ENCODE data around the gene KRTAP5-3. TPM values are rescaled to one million over a fixed set of nuclear protein-coding genes. Genes with fewer than 3 reads are reported as not detected.

The KRTAP5-3 gene
- total and polyA plus RNA-seq, 9 of the 15 experiments (the other 6 are each of a cell fraction or from before 2014, with no cell fraction given) = not detected

- intact Hi-C loops (cut with micrococcal nuclease) (no loop called here), in situ Hi-C loops (cut with MboI) (no loop called here)
- Histone ChIP-seq H3K79me2 (ENCODE audit: control insufficient read depth, insufficient read depth, low read length) (no peaks in the 10 kb centered on the region), H3K27me3 (ENCODE audit: control insufficient read depth in 2 of 2, insufficient read depth in 2 of 2, low read length in 2 of 2) (peaks cover 8 to 63% of the 10 kb centered on the region in 2 experiments; a peak in 4 of 5 replicates), H3K4me2 (ENCODE audit: insufficient read depth, low read length) (no peak overlapping the region), H3K36me3 (ENCODE audit: control insufficient read depth, insufficient read depth, low read length) (no peaks in the 10 kb centered on the region), H4K20me1 (replicated peaks; ENCODE audit: control insufficient read depth, insufficient read depth, low read length) (peaks cover 8% of the 10 kb centered on the region), H3K9ac (ENCODE audit: insufficient read depth in 1 of 2, low read depth in 2 of 2, low read length in 2 of 2) (no peak overlapping the region), H3K27ac (ENCODE audit: extremely low read depth, low read depth, low read length) (no peak overlapping the region), H3K4me3 (no peak overlapping the region), H3K9me3 (replicated peaks; ENCODE audit: control insufficient read depth, insufficient read depth, low read depth, low read length) (no peaks in the 10 kb centered on the region), H3K9me1 (ENCODE audit: control insufficient read depth, insufficient read depth, low read length) (no peaks in the 10 kb centered on the region), H2AFZ (ENCODE audit: low read depth, low read length) (no peak overlapping the region), H3K4me1 (replicated peaks in 1 of 2; ENCODE audit: control insufficient read depth in 2 of 2, insufficient read depth in 2 of 2, low read length in 2 of 2) (peaks cover 0 to 9% of the 10 kb centered on the region in 2 experiments; a peak in 2 of 5 replicates)
- WGBS (ENCODE audit: insufficient coverage, low coverage, missing lambda C conversion rate) = 7% methylated on average over 15 of the region's 15 CpGs
- ChIA-PET CTCF (ENCODE audit: low intra/inter-chr PET ratio) (interaction anchor here (0.6 to 1.0 kb wide), 2 partner anchors 13 to 364 kb away, joined by 3 read pairs; no protein-coding TSS in a partner anchor), POLR2A (no interaction called here)
- DNase-seq (ENCODE audit: extremely low read depth in 1 of 4, low spot score in 3 of 4) (no peak), FAIRE-seq (no peak), ATAC-seq (no peak)
- TF ChIP-seq ZNF347 (CRISPR knock-in tag; IDR thresholded peaks at IDR 0.05; ENCODE audit: low read depth) (no peak), CBFA2T2 (conservative IDR thresholded peaks at IDR 0.05) (no peak), SETDB1 (IDR thresholded peaks at IDR 0.05; ENCODE audit: low read length) (no peak)
- no TSS peak for BruUV-seq (replicated peaks)
These were observed 31.4 kb upstream of the KRTAP5-3 start for GRCh38 chr11:1639666-1640065.

- no peaks in the 10 kb centered on the region for H3K36me3 ChIP-seq (ENCODE audit: control insufficient read depth, insufficient read depth, low read length)
- H3K27ac ChIP-seq (ENCODE audit: extremely low read depth, low read depth, low read length) = no peak overlapping the region
- intact Hi-C loops (cut with micrococcal nuclease) = no loop called here
- no peak overlapping the region for H2AFZ ChIP-seq (ENCODE audit: low read depth, low read length)
- peaks cover 8 to 59% of the 10 kb centered on the region in 2 experiments; a peak in 4 of 5 replicates for H3K27me3 ChIP-seq (ENCODE audit: control insufficient read depth in 2 of 2, insufficient read depth in 2 of 2, low read length in 2 of 2)
- H4K20me1 ChIP-seq (replicated peaks; ENCODE audit: control insufficient read depth, insufficient read depth, low read length) = peaks cover 8% of the 10 kb centered on the region
- no peak for TF ChIP-seq FOXM1 (IDR thresholded peaks at IDR 0.05; ENCODE audit: low read depth)
- no peak for TF ChIP-seq FOXM1 (CRISPR knock-in tag; IDR thresholded peaks at IDR 0.05; ENCODE audit: low read depth)
- peak; percentile 41 for TF ChIP-seq NFIC (IDR thresholded peaks at IDR 0.05)
- H3K9ac ChIP-seq (ENCODE audit: insufficient read depth in 1 of 2, low read depth in 2 of 2, low read length in 2 of 2) = no peak overlapping the region
- CTCF ChIA-PET (ENCODE audit: low intra/inter-chr PET ratio) = interaction anchor here (1.0 kb wide), 1 partner anchor 364 kb away, joined by 3 read pairs; no protein-coding TSS in a partner anchor
- no peak for DNase-seq (ENCODE audit: extremely low read depth in 1 of 4, low spot score in 3 of 4)
- no peak for FAIRE-seq
- no peaks in the 10 kb centered on the region for H3K9me3 ChIP-seq (replicated peaks; ENCODE audit: control insufficient read depth, insufficient read depth, low read depth, low read length)
- H3K4me1 ChIP-seq (replicated peaks in 1 of 2; ENCODE audit: control insufficient read depth in 2 of 2, insufficient read depth in 2 of 2, low read length in 2 of 2) = peaks cover 0 to 9% of the 10 kb centered on the region in 2 experiments; a peak in 2 of 5 replicates
- in situ Hi-C loops (cut with MboI) = no loop called here
- no peak overlapping the region for H3K4me3 ChIP-seq
- WGBS (ENCODE audit: insufficient coverage, low coverage, missing lambda C conversion rate) = 9% methylated on average over 18 of the region's 18 CpGs
- no peaks in the 10 kb centered on the region for H3K9me1 ChIP-seq (ENCODE audit: control insufficient read depth, insufficient read depth, low read length)
- H3K4me2 ChIP-seq (ENCODE audit: insufficient read depth, low read length) = no peak overlapping the region
- POLR2A ChIA-PET = no interaction called here
- H3K79me2 ChIP-seq (ENCODE audit: control insufficient read depth, insufficient read depth, low read length) = no peaks in the 10 kb centered on the region
- ATAC-seq = no peak
- BruUV-seq (replicated peaks) = no TSS peak
These were observed 30.9 kb upstream of the KRTAP5-3 start for GRCh38 chr11:1639102-1639620.

All from K562 (cell line).